ENCODE results near the gene GBE1.

The GBE1 gene

DNA sequence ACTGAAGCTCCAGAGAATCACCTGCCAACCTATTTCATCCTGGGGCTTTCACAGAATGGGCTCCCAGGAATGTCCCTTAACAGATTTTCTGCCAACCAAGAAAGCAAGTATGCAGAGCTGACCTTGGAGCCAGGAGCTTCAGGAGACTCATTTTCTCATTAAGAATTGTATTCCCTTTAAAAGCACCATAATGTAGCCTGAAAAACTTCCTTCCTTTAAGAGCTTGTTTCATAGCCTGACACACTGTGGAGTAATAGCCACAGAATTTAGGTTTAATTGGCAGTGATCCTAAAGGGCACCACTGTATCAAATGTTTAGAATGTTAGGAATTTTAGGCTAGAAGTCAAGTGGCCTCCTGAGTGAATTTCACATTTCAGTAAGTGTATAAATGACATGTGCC lies 309.8 kb downstream of the GBE1 start:
- TF ChIP-seq, protein P1, sequence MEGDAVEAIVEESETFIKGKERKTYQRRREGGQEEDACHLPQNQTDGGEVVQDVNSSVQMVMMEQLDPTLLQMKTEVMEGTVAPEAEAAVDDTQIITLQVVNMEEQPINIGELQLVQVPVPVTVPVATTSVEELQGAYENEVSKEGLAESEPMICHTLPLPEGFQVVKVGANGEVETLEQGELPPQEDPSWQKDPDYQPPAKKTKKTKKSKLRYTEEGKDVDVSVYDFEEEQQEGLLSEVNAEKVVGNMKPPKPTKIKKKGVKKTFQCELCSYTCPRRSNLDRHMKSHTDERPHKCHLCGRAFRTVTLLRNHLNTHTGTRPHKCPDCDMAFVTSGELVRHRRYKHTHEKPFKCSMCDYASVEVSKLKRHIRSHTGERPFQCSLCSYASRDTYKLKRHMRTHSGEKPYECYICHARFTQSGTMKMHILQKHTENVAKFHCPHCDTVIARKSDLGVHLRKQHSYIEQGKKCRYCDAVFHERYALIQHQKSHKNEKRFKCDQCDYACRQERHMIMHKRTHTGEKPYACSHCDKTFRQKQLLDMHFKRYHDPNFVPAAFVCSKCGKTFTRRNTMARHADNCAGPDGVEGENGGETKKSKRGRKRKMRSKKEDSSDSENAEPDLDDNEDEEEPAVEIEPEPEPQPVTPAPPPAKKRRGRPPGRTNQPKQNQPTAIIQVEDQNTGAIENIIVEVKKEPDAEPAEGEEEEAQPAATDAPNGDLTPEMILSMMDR (IDR thresholded peaks at IDR 0.05), result no peak
- no peak overlapping the region for H3K4me3 ChIP-seq
- no peak overlapping the region for H3K27ac ChIP-seq
- DNase-seq (ENCODE audit: low spot score), result no peak

DNA sequence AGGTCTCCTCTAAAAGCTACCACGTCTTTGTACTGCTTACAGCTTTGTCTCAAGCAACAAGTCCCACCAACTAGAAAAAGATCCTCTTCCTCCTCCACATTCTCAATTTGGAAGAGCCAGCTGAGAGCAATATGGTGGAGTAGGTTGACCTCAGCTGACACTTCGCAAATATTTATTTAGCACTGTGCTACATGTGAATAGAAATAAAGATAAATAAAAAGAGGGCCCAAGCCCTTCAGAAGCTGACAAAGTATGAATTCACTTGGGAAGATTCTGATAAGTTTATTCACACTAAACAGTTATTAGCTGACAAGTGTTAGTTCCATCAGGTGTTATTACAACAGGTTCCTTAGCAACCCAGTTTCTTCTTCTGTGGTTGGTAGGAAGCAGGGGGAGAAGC lies 310.3 kb downstream of the GBE1 start:
- no peak for DNase-seq (ENCODE audit: low spot score)
- Histone ChIP-seq H3K4me3 (no peak overlapping the region), H3K27ac (no peak overlapping the region)
- TF ChIP-seq, protein P1 (IDR thresholded peaks at IDR 0.05), result no peak

DNA sequence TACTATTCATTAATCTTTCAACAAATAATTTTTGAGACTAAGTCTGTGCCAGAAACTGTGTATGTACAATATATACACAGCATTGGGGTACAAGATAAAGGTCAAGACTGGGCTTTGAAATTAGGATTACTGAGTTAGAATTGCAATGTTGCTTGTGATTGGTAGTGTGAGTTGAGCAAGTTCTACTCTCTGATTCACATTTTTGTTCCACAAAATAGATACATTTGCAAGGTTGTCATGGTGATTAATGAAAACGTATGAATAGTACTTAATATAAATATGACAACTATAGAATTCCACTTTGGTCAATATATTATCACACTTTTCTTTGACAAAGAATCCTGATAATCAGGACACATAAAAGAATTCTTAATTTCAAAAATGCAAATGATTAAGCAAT lies 314.6 kb downstream of the GBE1 start:
- no peak overlapping the region for H3K27ac ChIP-seq
- no peak for DNase-seq (ENCODE audit: low spot score)
- H3K4me3 ChIP-seq, result no peak overlapping the region
- TF ChIP-seq, protein P1 (IDR thresholded peaks at IDR 0.05), result no peak

DNA sequence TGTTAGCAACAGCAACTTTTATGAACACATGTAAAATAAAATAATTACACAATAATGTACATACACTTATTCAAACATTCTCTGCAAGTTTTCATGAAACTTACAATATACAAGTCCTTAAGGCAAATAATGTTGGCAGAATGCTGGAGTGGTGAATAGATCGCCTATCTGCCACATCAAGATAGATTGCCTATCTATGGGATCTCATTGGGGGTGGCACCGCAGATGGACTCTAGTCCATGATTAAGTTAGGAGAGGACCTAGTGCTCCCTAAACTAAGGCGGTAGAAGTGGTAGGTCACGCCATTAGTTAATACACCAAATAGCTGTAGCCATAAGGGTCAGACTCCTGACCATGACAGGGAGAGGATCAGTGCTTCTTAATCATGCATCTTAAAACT lies 315.7 kb downstream of the GBE1 start:
- Histone ChIP-seq H3K27ac (no peak overlapping the region), H3K4me3 (no peak overlapping the region)
- TF ChIP-seq, protein P1 (IDR thresholded peaks at IDR 0.05), result no peak
- no peak for DNase-seq (ENCODE audit: low spot score)

DNA sequence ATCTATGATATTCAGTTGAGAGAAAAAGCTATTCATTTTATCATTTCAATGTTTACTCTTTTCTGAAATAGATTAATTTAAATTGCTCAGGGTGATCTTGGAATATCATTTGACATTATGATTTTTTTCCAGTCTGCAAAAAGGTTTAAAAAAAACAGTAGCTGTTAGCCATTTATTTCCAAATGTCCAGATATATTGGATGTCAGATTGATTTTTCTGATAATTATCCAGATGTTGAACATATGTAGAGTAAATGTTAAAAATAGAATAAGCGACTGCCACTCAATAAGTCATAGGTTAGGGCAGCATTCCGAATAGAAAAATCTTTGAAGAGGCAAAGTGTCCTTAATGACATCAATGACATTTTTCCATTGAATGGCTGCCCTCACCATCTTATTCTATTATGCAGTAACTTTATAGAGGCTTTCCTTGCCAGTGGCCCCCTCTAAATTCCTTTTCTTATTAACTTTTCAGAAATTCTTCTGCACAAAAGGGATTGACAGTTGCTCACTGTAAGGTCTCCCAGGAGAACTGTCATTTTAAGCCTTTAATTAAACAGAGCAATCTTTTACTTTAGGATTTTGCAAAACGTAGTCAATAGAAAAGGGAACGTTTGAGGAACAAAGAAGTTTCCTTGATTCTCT lies 316.5 kb downstream of the GBE1 start:
- Histone ChIP-seq H3K27ac (no peak overlapping the region), H3K4me3 (no peak overlapping the region)
- TF ChIP-seq, protein P1 (IDR thresholded peaks at IDR 0.05), result no peak
- DNase-seq (ENCODE audit: low spot score), result no peak

DNA sequence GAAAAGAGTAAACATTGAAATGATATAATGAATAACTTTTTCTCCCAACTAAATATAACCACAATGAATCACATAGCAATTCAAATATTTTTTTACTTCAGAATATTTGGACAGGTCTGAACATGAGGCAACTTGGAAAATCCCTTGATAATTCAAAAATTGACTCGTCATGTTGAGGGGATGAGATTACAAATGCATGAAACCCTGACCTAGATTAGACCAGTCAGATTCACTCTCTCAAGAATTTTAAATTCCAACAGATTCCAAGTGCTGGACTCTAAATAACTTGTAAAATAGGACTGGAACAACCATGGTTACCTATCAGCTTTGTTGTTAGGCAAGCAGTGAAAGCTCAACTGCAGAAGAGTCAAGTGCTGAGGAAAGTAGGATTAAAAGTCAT lies 317.5 kb downstream of the GBE1 start:
- DNase-seq (ENCODE audit: low spot score), result no peak
- TF ChIP-seq, protein P1 (IDR thresholded peaks at IDR 0.05), result no peak
- H3K4me3 ChIP-seq, result no peak overlapping the region
- peak overlapping the region; percentile 37 to 70 for H3K27ac ChIP-seq

DNA sequence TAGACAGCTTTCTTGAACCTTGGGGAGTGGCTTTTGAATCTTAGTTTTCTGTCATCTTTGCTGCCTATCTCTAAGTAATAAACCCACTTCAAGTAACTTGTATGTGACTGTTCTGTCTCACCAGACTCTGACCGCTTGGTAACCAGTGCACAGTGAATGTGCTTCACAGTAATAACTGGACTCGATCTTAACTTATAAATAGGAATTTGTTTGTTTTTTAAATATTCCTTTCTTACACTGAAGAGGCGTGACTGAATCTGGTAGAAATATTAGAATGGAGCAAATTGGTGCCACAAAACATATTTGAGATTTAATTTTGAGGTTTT lies 318.0 kb downstream of the GBE1 start:
- no peak for DNase-seq (ENCODE audit: low spot score)
- TF ChIP-seq, protein P1 (IDR thresholded peaks at IDR 0.05), result no peak
- Histone ChIP-seq H3K27ac (peak overlapping the region; percentile 59 to 70), H3K4me3 (no peak overlapping the region)
